HG02840 (cell line): ENCODE data around the gene ZRSR2.

Experiments used
- ATAC-seq: cut with Tn5 transposase; IDR thresholded peaks from one replicate; pipeline ENCODE4 v1.9.1; 2021; ENCODE audit warnings: mild to moderate bottlenecking, moderate library complexity, moderate number of reproducible peaks; ENCODE audit not compliant: unreplicated experiment, low FRiP score

Gene ZRSR2

GRCh38 chrX:15843960-15844359, 53.7 kb downstream of the ZRSR2 start:
- no peak for ATAC-seq

GRCh38 chrX:15848576-15848975, 58.3 kb downstream of the ZRSR2 start:
- ATAC-seq, result no peak

DNA sequence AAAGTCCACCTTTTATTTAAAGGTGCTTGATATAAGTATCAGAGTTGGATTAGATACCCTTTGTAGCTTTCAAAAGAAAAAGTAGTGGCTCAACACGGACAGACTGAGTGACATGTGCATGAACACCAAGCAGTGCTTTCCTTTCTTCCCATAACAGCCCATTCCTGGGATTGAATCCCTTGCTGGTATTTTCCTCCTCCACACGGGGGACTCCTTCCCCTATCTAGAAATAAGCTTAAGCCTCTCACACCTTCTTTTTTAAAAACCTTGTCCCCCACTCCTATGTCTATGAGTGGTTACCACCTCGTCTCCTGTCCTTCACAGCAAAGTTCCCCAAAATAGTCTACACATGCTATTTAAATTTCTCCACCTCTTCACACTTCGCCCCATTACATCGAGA, 59.3 kb downstream of the ZRSR2 start:
- no peak for ATAC-seq

DNA sequence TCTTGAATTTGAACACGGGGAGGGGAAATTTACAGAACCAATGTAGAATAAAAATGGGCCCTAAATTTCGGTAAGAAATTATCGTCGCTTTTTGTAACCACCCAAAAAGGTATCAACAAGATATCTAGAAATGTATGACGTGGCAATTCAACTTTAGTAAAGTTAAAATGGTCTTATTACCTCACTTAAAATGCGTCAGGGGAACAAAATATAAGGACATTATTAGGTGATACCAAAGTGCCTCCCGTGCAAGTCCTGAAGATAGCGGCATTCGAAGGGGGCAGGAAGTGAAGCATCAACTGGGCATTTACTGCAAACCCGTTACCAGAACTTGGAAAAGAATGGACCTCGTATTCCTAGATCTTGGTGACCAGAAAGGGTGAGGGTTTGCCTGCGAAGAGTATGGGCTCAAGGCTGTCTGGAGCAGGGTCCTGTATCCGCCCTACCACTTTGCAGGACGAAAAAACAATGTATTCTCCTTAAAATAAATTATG, 63.3 kb downstream of the ZRSR2 start:
- ATAC-seq, result no peak

DNA sequence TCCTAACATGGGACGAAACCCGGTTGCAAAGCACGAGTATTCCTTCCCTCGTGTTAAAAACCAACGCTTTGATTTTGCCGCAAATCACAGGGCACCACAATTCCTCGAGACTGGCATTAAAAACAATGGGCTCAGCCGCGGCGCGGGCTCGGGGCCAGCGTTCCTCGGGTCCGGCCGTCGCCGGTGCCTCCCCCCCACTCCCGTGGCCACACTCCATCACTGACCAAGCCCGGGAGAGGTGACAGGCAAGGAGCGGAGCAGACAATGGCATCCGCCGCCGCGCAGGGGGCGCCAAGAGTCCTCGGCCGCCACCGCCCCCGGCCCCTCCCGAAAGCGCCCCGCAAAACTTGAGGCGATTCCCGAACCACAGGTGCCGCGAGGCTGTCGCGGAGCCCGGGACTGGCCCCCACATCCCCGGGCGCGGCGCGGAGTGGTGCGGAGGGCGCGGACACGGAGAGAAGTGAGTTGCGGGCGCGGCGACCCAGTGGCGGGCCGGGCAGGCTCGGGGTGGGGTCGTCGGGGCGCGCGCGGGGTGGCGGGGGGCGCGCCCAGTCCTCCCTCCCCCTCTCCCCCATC, 63.9 kb downstream of the ZRSR2 start:
- peak; percentile 36 for ATAC-seq

DNA sequence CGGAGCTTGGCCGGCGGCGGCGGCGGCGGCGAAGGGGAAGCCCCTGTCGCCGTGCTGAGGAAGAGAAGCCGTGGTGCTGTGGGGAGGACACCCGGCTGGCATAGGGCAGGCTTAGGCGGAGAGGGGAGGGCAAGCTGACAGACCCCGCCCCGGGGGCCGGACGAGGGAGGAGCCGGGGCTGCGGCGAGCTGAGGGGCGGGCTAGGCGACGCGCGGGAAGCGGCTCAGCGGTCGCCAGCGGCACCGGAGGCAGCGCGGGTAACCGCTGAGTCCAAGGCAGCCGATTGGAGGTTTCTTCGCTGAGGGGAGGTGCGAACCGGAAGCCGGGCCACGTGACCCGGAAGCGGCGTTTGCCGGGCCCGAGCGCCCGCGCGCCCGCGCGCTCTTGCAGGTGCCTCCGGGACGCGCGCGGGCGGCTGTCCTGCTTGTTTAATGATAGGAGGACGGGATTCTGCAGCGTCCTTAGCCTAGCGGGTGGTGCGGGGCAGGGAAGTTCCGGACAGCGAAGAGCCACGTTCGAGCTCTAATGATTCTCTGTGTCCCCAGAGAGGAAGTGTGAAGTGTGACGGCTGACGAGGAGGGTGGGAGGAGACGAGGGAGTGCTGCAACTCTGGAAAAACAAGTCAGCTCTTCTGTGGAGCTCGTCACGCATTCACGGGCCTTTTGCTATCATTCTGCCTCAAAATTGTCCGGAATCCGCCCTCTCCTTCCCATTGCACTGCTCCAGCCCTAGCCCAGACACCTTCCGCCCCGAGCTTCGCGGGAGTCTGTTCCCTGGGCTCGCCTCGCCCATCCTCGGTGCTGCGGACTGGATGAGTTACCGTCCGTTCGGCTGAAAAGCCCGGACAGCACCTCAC, 64.7 kb downstream of the ZRSR2 start, which contains the start of gene AP1S2:
AP1S2 (minus strand) TSS at position 102 of the 856 bp plus-strand sequence. CDS start 2,289 bp downstream, outside the sequence.
- ATAC-seq, result peak; percentile 93

DNA sequence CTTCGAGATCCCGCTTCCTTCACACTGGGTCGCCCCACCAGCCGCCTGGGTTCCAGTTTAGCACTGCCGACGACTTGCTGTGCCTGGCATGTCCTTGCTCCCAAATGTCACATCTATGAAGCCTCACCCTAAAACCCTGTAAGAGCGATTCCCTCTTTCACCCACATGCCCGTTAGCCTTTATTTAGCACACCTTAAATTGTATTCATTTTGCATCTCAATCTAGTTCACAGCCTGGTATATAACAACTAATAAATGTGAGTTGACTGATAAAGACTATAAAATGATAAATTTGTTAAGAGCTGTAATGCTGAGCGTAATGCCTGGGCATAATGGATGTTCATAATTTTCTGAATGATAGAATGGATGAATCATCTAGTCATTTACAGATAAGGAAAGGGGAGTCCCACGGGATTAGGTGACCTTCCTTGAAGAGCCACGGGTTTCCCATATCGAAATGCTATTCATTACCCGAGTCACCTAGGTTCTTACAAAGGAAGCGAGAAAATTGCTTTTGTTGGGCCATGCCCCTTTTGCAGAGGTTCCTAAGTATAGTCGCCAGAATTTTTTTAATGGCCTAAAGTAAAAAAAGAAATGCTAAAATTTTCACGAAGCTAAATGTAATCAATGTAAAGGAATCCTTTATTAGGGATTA, 65.4 kb downstream of the ZRSR2 start:
- no peak for ATAC-seq

DNA sequence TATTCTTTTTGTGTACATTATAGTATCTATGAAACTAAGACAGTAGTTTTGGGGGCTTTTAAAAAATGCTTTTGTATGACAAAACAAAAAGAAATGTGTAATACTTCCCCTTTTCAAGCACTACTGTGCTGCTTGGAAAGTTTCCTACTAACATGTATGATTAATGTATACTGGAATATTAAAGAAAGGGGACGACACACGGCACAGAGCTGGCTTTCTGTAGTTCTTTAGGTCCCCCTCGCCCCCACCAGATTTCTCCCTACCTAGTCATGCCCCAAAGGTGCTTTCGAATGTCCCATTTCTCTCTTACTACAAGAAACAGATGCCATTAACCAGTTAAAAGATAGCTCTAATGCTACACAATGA, 65.9 kb downstream of the ZRSR2 start:
- no peak for ATAC-seq

GRCh38 chrX:15856636-15857035, 66.4 kb downstream of the ZRSR2 start:
- no peak for ATAC-seq

- no peak for ATAC-seq
Observed at GRCh38 chrX:15858051-15858450, 67.8 kb downstream of the ZRSR2 start.

GRCh38 chrX:15860921-15861320, 70.6 kb downstream of the ZRSR2 start:
- no peak for ATAC-seq

DNA sequence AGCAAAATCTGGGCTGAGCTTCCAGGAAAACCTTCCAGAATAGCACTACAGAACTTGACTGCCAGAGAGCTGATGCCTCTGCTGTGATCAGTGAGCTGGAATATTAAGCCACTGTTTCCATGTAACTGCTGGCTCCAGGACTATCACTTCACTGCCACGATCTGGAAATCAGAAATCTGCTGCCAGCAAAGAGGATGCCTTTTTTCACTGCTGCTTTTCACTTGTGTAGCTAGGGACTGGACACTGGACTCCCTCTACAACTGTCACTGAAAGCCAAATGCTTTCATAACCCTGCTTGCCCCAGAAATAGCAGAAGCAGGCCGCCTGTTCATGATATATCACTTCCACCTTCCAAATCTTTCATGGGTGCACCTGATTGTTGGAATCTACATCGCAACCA, 73.7 kb downstream of the ZRSR2 start:
- ATAC-seq, result no peak

- no peak for ATAC-seq
Observed at GRCh38 chrX:15864629-15865028, 74.3 kb downstream of the ZRSR2 start.

DNA sequence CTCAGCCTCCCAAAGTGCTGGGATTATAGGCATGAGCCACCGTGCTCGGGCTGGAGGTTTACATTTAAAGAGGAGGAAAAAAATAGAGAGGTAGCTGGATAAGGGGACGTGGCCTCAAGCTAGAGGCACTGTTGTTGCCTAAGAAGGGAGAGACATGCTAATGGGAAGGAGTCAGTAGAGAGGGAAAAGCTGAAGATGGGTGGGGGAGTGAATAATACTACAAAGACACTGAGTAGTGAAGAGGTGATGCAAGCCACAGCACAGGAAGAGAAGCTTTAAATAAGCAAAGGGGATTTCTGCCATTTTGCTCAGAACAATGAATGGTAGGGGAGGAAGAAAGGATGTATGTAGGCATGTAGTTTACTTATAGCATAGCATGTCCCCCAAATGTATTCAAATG, 75.9 kb downstream of the ZRSR2 start:
- no peak for ATAC-seq

DNA sequence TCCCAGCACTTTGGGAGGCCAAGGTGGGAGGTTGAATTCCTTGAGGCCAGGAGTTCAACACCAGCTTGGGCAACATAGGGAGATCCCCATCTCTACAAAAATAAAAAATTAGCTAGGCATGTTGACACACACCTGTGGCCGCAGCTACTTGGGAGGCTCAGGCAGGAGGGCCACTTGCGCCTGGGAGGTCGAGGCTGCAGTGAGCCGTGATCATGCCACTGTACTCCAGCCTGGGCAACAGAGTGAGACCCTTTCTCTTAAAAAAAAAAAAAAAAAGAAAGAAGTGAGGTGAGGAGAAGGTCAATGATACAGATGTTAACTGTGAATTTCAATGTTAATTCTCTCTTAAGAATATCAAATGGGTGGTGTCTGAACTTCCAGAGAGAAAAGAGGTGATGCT, 79.4 kb downstream of the ZRSR2 start:
- ATAC-seq, result no peak

DNA sequence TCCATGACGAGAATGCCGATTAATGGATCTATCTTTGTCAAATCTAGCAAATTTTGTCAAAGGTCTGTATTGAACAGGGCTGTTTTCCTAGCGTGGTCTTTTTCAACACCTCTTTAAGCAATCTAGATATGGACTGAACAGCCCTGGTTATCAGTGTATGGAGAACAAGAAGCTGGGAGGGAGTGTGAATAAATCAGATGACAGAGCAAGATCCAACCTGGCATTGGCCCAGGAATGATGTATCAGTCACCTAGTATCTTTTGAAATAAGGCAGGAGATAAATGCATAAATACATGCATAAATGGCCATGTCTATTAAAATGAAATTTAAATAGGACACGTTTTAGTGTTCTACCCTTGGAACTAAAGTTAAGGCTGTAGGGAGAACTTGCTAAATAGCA, 80.0 kb downstream of the ZRSR2 start:
- ATAC-seq, result no peak
